ENCODE measurements around the gene AP3B1.

DNA sequence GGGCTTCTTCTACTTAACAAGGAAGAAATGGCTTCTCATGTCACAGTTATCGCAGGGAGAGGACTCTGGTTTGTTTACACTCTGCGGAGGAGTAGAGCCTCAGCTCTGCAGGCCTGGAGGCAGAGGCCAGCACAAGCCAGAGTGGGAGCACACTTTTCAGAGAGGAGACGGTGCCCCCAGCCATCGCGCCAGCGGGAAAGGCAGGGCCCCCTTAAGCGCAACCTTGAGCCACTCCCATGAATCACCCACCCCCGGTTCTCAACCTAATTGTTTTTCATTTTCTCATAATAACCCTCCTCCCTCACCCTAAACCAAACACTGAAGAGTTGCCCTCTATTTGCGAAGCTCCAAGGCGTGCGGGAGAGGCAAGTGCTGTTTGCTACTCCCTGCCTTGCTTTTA lies 309.9 kb downstream of the AP3B1 start:
- TF ChIP-seq, protein P1, sequence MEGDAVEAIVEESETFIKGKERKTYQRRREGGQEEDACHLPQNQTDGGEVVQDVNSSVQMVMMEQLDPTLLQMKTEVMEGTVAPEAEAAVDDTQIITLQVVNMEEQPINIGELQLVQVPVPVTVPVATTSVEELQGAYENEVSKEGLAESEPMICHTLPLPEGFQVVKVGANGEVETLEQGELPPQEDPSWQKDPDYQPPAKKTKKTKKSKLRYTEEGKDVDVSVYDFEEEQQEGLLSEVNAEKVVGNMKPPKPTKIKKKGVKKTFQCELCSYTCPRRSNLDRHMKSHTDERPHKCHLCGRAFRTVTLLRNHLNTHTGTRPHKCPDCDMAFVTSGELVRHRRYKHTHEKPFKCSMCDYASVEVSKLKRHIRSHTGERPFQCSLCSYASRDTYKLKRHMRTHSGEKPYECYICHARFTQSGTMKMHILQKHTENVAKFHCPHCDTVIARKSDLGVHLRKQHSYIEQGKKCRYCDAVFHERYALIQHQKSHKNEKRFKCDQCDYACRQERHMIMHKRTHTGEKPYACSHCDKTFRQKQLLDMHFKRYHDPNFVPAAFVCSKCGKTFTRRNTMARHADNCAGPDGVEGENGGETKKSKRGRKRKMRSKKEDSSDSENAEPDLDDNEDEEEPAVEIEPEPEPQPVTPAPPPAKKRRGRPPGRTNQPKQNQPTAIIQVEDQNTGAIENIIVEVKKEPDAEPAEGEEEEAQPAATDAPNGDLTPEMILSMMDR (conservative IDR thresholded peaks at IDR 0.05 in 1 of 2, IDR thresholded peaks at IDR 0.05 in 1 of 2; ENCODE audit: extremely low read depth in 1 of 2, insufficient read depth in 1 of 2, low read depth in 1 of 2, low read length in 2 of 2): no peak
- TF ChIP-seq EZH2 (IDR thresholded peaks at IDR 0.05; ENCODE audit: borderline replicate concordance, low read length): no peak
